ELF-1 (cell line): ENCODE data around the gene MAFB.

Experiments
- DNase-seq: peaks from one replicate; pipeline ENCODE4 v3.0.0-alpha.2; 2016; ENCODE audit warnings: low read depth, low spot score

MAFB gene

DNA sequence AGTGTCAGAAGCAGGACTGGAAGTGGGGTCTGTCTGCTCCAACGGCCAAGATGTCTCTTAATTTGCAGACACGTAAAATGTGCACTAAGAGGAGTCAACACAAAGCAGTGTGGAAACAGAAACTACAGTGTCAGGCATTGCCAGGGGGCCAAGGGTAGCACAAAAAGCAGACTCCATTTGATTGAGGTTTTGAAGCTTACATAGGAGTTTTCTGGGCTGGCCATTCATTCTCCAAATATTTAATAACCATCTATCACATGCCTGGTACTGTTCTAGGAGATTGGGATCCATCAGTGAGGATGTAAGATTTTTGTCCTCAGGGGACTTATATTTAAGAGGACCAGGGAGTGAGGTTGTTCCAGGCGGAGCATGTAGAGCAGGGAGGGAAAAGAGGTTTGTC lies 29.5 kb downstream of the MAFB start:
- no peak for DNase-seq

DNA sequence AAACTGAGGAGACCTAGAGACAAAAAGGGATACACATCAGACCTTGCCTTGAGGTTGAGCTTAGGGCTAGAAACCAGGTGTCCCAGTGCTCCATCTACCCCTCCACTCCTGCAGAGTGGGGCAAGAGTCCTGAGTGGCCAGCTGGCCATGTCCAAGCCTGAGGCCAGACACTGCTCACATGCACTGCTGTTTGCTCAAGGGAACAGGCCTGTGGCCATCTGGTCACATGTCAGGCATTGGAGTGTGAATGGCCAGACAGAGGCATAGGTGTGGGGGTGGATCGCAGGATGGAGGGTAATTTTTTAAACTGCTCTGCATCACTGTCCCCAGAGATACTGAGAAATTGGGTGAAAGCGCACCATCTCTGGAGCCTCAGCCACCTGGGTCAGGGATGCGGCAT lies 30.5 kb downstream of the MAFB start:
- DNase-seq = no peak

DNA sequence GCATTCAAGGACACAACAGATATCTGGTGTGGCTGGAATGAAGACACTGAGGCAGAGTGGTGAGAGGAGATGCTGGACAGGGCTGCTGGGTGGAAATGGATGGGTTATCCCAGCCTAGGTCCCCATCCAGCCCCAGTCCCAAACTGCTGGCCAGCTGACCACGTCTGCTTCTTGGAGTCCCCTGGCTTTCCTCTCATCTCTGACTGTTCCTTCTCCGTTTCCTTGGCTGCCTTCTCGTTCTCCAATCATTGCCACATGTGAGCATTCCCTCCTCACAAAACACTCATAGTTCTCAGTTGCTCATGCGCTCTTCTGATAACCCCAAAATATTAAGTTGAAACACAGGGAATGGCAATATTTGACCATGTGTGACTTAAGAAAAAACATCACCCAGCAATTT lies 31.5 kb downstream of the MAFB start:
- no peak for DNase-seq

DNA sequence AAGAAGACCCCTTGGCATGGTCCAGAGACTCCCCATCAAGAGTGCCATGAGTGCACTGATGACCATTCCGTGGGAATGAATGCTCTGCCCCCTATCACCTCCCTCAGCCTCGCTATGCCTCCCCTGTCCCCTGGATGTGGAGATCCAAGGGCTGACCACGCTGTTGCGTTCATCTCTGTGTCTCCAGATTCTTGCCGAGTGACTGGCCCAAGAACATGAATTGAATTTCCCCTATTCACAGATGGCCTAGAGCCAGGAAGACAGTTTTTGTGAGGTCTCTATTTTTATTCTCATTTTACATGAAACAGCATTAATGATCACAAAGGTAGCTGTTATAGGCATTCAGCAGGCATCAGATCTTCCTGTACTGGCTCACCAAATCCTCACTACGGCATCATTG lies 33.6 kb downstream of the MAFB start:
- DNase-seq = no peak

DNA sequence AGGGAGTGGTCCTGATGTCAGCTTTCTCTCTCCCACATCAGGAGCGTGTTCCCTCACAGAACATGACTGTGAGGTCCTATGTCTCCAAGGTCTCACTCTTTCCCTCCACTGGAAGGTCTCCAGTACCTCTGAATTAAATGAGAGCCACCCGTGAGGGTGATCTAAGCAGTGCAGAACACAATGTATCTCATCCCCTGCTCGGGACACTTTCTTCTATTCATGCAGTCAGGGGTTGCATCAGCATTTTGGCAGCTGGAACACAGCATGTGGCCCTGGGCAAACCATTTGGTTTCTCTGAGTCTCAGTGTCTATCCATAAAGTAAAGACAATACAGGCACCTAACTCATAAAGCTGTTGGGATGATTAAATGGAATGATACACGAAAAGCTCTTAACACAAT lies 34.2 kb downstream of the MAFB start:
- DNase-seq = no peak

DNA sequence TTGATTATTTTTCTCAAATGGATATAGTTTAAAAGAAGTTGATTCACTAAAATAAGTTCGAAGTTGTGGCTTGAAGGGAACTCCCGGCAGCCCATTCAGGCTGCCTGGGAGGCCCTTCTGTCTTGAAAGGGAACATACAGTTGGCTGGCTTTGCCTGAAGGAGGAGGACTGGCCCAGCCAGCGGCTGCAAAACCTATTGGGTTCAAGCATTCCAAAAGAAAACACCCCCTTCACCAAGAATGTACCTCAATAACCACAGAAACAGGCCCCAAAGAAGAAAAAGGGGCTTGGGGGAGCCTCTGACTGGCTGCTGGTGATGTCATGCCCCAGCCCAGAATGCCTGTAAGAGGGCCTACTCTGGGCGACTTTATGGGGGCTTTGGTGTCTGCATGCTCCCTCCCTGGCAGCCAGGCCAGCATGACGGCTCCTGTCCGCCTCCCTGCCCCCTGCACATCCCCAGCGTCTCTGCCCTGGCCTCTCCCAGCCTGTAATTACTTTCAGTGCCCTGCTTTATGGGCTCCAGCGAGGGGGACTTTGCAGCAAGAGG lies 36.5 kb downstream of the MAFB start:
- DNase-seq = no peak

DNA sequence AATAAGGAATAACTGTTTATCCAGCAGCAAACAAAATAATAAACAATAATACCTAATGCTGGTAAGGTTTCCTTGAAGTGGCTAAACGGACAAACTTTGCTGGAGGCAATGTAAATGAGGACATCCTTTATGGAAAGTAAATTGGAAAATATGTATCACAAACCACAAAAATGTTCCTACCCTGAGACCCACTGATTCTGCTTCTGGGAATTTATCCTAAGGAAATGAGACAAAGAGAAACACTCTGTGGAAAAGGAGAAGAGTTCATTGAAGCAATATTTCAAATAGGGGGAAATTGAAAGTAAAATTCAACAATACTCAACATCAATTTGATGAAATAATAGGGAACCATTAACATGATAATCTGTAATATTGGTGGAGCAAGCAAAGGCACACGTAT lies 37.9 kb downstream of the MAFB start:
- DNase-seq = no peak

DNA sequence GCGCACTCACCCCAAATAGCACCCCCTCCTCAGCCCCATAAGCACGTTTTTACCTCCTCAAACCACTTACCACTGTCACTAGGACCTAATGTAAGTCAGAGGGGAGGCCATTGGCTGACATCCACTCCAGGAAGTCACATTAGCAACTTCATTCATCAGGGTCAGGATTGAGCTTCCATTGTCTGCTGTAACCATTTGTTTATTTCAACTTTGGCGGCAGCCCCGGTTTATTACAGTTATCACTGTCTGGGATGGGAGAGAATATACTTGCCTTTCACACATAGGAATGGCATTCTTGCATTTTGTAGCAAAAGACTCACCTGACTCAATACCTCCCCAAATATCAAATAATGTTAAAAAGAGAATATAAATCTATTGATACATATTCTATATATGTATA lies 38.3 kb downstream of the MAFB start:
- no peak for DNase-seq

DNA sequence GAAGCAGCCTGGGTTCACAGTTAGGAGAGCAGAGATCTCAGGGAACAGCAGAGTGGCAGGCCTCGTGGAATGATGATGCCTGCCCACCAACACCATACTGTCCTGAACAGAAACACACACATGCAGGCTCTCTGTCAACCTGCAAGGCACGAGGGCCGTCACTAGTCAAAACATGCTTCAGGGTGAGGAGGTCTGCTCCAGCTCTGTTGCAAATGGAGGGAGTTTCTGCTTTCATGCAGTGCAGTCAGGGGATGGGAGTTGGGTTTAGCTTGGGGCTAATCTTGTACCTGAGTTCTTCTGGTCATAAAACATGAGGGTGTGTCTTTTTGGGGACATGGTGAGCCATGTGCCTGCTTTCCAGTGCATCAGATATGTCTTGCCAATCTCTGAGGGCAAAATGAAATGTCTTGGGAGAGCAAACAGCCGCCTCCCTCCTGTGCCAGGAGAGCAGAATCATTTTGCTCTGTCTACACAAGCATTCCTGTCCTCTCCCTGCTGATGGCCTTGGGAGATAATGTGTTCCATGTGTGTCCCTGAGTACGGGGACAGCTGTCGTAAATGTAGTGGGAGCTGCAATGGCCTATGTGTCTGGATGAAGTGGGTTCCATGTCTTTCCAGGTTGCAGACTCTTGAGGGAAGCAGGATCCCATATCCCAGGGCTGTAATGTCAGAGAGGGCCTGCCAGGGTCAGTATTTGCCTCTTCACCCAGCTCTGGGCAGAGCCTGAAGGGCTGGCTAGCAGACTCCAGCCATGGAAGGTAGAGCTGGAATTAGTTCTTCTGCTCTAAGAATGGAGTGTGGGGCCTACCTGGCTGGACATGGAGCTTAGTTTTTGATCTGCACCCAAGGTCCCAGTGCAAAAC lies 40.6 kb downstream of the MAFB start:
- no peak for DNase-seq

DNA sequence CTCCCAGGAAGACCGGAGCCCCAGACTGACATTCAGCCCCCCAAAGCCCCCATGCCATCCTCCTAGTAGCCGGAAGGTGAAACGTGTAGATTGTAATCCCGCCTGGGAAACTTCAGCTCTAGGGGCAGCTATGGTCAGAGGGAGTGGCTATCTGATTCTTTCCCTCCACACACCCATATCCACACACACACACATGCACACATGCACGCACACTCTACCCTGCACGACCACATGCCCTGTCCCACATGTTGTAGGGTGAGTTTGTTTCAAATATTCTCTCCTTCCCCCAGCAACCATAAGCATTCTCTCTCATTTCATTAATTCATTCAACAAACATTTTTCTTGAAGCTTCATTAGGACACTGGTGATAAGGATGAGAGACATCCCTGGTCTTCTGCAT lies 42.2 kb downstream of the MAFB start:
- DNase-seq = no peak

DNA sequence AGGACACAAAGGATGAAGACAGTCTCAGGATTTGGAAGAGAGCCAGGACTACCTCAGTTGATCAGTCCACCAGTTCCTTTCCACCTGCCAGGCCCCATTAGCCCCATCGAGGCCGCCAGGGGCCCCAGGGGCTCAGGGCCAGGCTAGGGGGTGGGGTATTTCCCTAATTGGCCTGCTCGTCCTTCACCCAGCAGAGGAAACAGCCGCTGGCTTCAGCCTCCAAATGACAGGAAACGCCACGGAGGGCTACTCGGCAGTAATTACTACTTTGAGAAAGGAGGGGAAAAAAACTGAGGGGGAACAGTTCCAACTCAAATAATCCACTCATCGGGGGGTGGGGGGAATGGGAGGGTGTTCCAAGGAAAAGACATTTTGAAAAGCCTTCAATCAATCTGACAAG lies 42.7 kb downstream of the MAFB start:
- peak; percentile 41 for DNase-seq

DNA sequence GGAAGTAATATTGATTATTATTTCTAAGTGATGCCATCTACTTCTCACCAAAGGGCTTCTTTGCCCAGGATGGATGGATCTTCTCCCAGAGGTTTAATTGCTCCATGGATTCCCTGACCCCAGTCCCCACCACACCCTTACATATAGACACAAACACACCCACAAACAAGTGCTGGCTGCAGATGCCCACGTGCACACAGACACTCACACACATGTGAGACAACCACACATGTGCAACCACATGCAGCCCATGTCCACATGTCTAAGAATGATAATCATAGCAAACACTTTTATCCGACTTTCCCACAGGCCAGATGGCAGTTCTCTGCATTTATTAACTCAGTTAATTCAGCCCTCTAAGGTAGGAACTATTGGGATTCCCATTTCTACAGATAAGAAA lies 44.2 kb downstream of the MAFB start:
- DNase-seq = no peak

DNA sequence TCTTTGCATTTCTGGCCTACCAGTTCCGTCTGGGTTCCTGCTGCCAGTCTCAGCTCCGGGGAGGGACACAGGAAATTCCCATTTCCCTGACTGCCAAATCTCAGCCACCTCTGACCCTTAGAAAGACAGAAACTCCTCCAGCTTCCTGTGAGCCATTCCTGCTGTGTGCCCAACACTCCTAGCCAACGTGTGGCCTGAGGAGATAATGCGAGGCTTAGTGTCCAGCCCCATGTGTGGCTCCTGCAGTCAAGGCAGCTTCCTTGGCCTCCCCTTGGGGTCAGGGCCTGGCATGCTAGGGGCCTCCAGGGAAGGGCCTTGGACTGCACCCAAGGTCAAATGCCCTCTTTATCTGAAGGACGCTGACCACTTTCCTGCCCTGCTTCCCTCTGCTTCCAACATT lies 45.1 kb downstream of the MAFB start:
- no peak for DNase-seq

DNA sequence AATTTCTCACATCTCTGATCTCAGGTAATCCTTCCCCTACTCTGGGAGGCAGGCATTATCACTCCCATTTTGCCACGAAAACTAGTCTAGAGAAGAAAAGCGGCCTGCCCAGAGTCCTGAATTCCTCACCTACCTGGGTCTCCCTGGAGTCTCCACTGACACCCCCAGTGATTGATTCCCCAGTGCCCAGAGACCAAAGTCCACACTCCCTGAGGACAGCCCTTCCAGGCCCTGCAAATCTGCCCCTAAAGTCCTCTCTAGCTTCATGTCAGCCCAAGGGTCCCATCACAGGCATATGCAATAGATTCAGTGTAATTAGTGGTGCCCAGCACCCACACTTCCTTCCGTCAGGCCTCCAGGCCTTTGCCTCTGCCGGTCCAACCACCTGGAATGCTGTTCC lies 47.2 kb downstream of the MAFB start:
- no peak for DNase-seq

DNA sequence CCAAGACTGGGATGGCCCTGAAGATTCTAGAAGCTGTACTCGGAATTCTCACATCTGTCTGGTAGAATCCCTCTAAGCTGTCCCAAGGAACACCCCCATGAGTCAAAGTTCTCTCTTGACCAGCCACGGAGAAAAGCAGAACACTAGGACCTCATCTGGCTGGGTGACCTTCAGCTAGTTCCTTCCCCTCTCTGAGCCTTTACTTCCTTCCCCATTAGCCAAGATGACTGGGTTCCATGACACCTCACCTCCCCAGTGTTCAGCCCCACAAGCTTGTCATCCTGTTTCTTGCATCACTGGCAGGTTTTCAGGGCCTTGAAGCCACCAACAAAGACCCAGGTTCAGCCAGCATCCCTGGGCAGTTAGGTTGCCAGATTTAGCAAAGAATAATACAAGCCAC lies 47.8 kb downstream of the MAFB start:
- no peak for DNase-seq

DNA sequence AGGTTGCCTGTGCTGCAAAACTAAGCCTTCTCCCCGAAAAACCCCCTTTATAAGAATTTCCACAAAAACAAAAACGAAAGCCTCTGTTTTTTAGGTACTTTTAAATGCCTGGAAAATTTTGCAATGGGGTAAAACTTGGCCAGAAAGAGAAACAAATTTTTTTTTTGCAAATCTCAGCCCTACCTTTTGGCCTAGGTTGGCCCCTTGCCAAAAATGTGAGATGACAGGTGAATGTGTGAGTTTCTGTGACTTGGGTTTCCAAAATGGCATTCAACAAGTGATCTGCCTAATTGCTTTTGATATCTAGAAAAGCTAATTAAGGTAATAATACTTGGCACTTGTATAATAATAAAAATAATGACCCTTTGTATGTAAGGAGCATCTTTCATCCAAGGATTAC lies 48.4 kb downstream of the MAFB start:
- DNase-seq = no peak

DNA sequence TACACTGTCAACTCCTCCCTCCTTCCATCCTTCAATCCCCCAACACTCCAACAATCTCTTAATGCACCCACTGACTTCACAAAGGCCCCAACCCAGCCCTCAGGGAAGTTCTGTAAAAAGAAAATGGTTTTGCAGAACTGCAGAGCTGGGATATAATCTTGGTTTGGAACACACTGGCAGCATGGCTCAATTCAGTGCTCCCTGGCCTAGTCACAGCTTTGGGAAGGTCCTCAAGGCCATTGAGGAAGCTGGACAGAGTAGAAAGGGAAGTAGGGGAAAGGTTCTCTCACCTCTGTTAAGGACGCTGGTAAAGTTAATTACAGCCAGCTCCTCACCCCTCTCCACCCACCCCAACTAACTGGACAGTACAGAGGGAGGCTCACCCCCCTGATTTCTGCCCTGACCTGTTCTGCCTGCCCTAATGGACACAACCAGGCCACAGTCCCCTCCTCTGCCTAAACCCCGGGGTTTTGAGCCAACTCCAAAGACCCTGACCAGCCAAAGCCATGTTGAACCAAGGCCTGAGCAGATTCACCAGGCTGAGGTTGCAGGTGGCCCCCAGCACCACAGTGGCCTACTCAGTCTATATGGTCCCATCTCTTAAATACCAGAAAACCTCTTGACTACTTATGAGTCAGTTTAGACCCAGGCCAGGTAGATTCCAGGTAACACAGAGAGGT lies 49.2 kb downstream of the MAFB start:
- no peak for DNase-seq

DNA sequence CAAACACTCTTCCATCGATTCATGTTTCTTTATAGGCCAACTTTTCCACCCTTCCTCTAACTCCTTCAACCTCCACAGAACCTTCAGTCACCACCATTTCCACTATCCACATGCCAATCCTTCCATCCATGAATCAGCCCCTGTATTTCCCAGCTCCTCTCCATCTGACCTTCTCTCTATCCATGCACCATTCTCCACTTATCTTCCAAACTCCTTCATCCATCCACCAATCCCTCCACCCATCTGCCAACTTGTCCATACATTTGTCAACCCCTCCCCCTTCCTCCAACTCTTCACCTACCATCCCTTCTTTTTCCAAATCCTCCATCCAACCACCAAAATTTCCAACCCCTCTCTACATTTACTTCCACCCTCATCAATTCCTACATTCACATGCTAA lies 49.9 kb downstream of the MAFB start:
- DNase-seq = no peak

DNA sequence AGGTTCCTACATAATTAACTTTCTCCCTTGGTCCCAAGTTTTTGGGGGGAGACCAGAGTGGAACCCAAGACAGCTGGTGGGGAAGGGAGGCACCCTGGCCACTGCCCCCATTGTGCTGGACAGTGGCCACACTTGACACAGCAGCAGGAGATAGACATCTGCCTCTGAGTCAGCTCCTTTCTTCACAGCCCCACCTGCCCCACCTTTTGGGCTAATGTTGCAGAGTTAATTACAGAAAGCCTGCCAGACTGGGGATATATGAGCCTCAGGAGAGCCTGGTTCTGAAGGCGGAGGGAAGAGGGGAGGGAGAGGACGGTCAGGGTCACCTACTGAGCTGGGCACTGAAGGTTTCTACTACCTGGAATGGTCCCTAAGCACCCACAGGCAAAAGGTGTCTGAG lies 50.6 kb downstream of the MAFB start:
- DNase-seq = no peak

DNA sequence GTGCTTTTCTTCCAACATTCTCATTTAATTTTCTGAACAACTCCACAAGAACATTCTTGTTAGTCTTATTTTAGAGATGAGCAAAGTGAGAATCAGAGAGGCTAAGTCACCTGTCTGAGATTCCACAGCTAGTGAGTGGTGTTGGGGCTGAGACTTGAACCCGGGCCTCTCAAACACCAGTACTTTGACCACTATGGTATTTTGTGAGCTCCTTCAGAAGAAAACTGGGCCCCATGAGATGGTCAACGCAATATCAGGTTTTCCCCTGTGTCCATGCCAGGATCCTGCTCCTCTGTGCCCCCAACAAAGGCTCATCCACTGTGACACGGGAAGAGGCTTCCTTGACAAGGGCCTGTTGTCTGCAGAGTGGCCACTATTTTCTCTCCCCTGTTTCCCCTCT lies 51.9 kb downstream of the MAFB start:
- DNase-seq = no peak

DNA sequence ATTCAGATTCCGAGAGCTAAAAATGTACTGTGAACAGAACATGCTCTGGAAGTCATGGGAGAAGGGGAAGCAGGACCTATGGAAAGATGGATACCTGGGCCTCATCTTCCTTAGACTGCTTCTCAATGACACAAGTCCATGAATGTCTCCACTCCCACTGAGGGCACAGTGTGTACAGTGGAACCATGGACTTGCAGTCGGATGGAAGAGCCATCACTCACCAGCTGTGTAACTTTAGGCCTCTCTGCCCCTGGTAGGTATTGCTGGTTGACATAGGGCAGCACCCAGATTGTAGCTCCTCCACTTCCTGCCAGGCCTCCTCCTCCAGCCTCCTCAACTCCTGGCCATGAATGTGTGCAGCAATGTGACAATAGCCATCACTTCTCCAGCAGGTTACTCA lies 52.5 kb downstream of the MAFB start:
- DNase-seq = no peak

DNA sequence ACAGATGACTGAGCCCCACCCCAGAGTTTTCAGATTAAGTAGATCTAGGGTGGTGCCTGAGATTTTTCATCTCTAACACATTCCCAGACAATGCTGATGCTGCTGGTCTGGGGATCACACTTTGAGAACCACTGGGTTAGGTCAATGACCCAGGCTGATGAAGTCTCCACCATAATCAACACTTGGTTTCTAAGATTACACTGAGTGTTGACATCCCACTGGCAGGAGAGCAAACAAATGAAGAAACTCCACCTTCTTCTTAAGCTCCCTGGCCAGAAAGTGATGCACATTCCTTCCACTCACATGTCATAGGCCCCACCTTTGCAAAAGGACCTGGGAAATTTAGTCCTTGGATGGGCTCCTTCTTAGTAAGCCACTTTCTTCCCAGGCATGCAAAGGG lies 53.1 kb downstream of the MAFB start:
- no peak for DNase-seq
